ENCODE results near the gene CPEB2.

DNA sequence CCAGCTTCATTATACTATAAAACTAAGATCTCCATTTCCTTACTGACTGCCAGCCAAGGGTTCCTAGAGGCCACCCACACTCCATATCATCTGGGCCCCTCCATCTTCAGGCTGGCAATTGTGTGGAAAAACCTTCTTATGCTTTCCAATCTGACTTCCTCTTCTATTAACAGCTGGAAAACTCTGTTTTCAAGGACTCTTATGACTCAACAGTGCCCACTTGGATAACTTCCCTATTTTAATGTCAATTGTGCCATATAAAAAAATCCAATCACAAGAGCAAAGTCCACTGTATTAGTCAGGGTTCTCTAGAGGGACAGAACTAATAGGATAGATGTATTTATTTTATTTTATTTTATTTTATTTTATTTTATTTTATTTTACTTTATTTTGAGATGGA, 41.0 kb upstream of the CPEB2 start:
- TF ChIP-seq MLX (CRISPR knock-in tag; conservative IDR thresholded peaks at IDR 0.05) (no peak), REST (IDR thresholded peaks at IDR 0.05; ENCODE audit: borderline replicate concordance) (no peak), REST (CRISPR knock-in tag; IDR thresholded peaks at IDR 0.05; ENCODE audit: low read depth) (no peak), POLR2A (conservative IDR thresholded peaks at IDR 0.05) (no peak)
